Stimulated activated CD4-positive, alpha-beta T cell treated with anti-CD3 and anti-CD28 coated beads, Interleukin-2, amount 100 ng/mL, for 24 hours (primary cell): ENCODE results near the gene FJX1.

Experiments used
- DNase-seq, 2 donors: peaks; one replicate each; pipeline ENCODE4 v3.0.0-alpha.2; 2020

Gene FJX1

GRCh38 chr11:35617687-35618496 lies at the start of gene FJX1:
TSS of gene FJX1 (plus strand) at chr11:35618460. CDS start at chr11:35618637, 177 bp downstream.
- DNase-seq, result peak; percentile 19 to 39

- DNase-seq, result no peak
Measured at GRCh38 chr11:35571696-35572095, 46.6 kb upstream of the FJX1 start.

GRCh38 chr11:35579557-35580396 lies 38.5 kb upstream of the FJX1 start:
- no peak for DNase-seq

- no peak for DNase-seq
Measured at GRCh38 chr11:35580397-35580781, 37.9 kb upstream of the FJX1 start.

GRCh38 chr11:35582033-35582432 lies 36.2 kb upstream of the FJX1 start:
- no peak for DNase-seq

GRCh38 chr11:35583126-35583525 lies 35.1 kb upstream of the FJX1 start:
- DNase-seq, result no peak

GRCh38 chr11:35583843-35584242 lies 34.4 kb upstream of the FJX1 start:
- no peak for DNase-seq

- no peak for DNase-seq
Measured at GRCh38 chr11:35584321-35584720, 33.9 kb upstream of the FJX1 start.

GRCh38 chr11:35585416-35585815 lies 32.8 kb upstream of the FJX1 start:
- no peak for DNase-seq

GRCh38 chr11:35586222-35586621 lies 32.0 kb upstream of the FJX1 start:
- no peak for DNase-seq

- DNase-seq, result no peak
Measured at GRCh38 chr11:35587972-35588371, 30.3 kb upstream of the FJX1 start.

- DNase-seq, result no peak
Measured at GRCh38 chr11:35588627-35589026, 29.6 kb upstream of the FJX1 start.

- DNase-seq, result no peak
Measured at GRCh38 chr11:35589281-35589680, 29.0 kb upstream of the FJX1 start.

GRCh38 chr11:35590412-35590811 lies 27.8 kb upstream of the FJX1 start:
- no peak for DNase-seq

- DNase-seq, result no peak
Measured at GRCh38 chr11:35593143-35593542, 25.1 kb upstream of the FJX1 start.

GRCh38 chr11:35594680-35595079 lies 23.6 kb upstream of the FJX1 start:
- DNase-seq, result no peak

- DNase-seq, result peak in 1 of 2 donors; percentile 1
Measured at GRCh38 chr11:35598254-35599125, 19.8 kb upstream of the FJX1 start.

- DNase-seq, result no peak
Measured at GRCh38 chr11:35600331-35600838, 17.9 kb upstream of the FJX1 start.

GRCh38 chr11:35602160-35602793 lies 16.0 kb upstream of the FJX1 start:
- DNase-seq, result no peak

GRCh38 chr11:35602979-35603378 lies 15.3 kb upstream of the FJX1 start:
- DNase-seq, result no peak

GRCh38 chr11:35605706-35606105 lies 12.6 kb upstream of the FJX1 start:
- no peak for DNase-seq

- no peak for DNase-seq
Measured at GRCh38 chr11:35606206-35606605, 12.1 kb upstream of the FJX1 start.
